Heart left ventricle (tissue), 16 donors: ENCODE data around the gene PLIN5. TPM values are rescaled to one million over a fixed set of nuclear protein-coding genes. Genes with fewer than 3 reads are reported as not detected.

ENCODE experiments used
- ATAC-seq, 4 donors: fragments of 200-7000 bp; cut with Tn5 transposase; one replicate each; pipeline ENCODE4 v1.9.1; 2020 to 2022; ENCODE audit warnings: moderate library complexity in 4 of 4, mild to moderate bottlenecking in 3 of 4, moderate number of reproducible peaks in 1 of 4
- DNase-seq, 5 donors: peaks; one replicate each; pipeline ENCODE4 v3.0.0-alpha.2; 2020
- H3K27ac ChIP-seq, 12 donors: fragments of 200-600 bp; sonication (generic) in 4 of 12; one replicate each; pipeline versions ENCODE4 v1.5.0 to v1.8.0; 2016 to 2022; ENCODE audit warnings: mild to moderate bottlenecking in 2 of 12
- H3K27me3 ChIP-seq, 9 donors: fragments of 200-600 bp; sonication (generic) in 2 of 9; one replicate each; pipeline versions ENCODE4 v1.5.1 to v1.8.0; 2016 to 2022; ENCODE audit warnings: mild to moderate bottlenecking in 3 of 9
- H3K36me3 ChIP-seq, 9 donors: fragments of 200-600 bp; sonication (generic) in 2 of 9; one replicate each; pipeline versions ENCODE4 v1.5.0 to v1.8.0; 2018 to 2022; ENCODE audit warnings: mild to moderate bottlenecking in 2 of 9
- H3K4me1 ChIP-seq, 12 donors: fragments of 200-600 bp; sonication (generic) in 4 of 12; one replicate each; pipeline versions ENCODE4 v1.5.0 to v1.8.0; 2016 to 2022; ENCODE audit warnings: mild to moderate bottlenecking in 3 of 12
- H3K4me3 ChIP-seq, 12 donors: fragments of 200-600 bp; sonication (generic) in 4 of 12; one replicate each; pipeline versions ENCODE4 v1.5.0 to v1.8.0; 2017 to 2022; ENCODE audit warnings: mild to moderate bottlenecking in 9 of 12, moderate library complexity in 4 of 12
- H3K9me3 ChIP-seq, 12 donors: fragments of 200-600 bp; sonication (generic) in 4 of 12; one replicate each; pipeline versions ENCODE4 v1.5.0 to v1.8.0; 2016 to 2022; ENCODE audit warnings: mild to moderate bottlenecking in 1 of 12
- CTCF ChIP-seq, 12 donors: fragments of 200-600 bp; sonication (generic) in 4 of 12; IDR thresholded peaks; one replicate each; pipeline versions ENCODE4 v1.5.0 to v1.8.0; 2018 to 2022; ENCODE audit warnings: antibody characterized with exemption in 12 of 12, mild to moderate bottlenecking in 5 of 12
- POLR2A ChIP-seq, 2 donors: fragments of 450-650 bp; IDR thresholded peaks; one replicate each; pipeline ENCODE4 v1.6.1; 2017; ENCODE audit warnings: antibody characterized with exemption in 2 of 2, mild to moderate bottlenecking in 2 of 2, moderate library complexity in 2 of 2
- WGBS, 4 donors: extraction: QIAGEN DNeasy Blood & Tissue Kit in 2 of 4; methylation state at CpG; one replicate each; pipeline versions ENCODE4 v1.1.5 to v1.1.7; 2013 to 2018; 5-methylcytosine and 5-hydroxymethylcytosine counted together
- intact Hi-C, 10 donors: fragments of 100-400 bp; cut with DNase I; formaldehyde crosslinking; loops; one replicate each; pipeline versions ENCODE4 v1.11.1 to v1.14.2; 2022
- polyA plus RNA-seq, 2 donors: library from polyadenylated mRNA; stranded (reverse); fragments of 200-250 nt; gene quantifications; one replicate each; pipeline ENCODE4 v1.2.3, GENCODE V29; 2013
- total RNA-seq, 9 donors: library from RNA; depleted of rRNA in 2 of 9; stranded (reverse); fragments of >200 nt in 2 of 9; fragmentation: NEBNext Ultra II Directional in 3 of 9; extraction: Animal tissue kit (Norgen Biotek cat#: 25700) in 3 of 9; gene quantifications; one replicate each; pipeline versions ENCODE4 v1.1.0 to v1.2.4, GENCODE V29; 2016 to 2023
- donor health status: ischemic (EF 13 %, LVEDD 7.1; RV severe dilation, severe dysfunction).
- donor health status: healthy with polysubstance abuse.
- donor health status: DM: no; HTN: yes; CAD: no.
- donor health status: DM: no; HTN: no; CAD: no.
- donor health status: ischemic (EF 25% LVEDD 6.9; RV normal size, moderate dysfunction).
- donor health status: ischemic (EF 25% LVEDD 5.7; RV mildly dilated, moderate dysfunction).
- donor health status: healthy.
- donor health status: DM: yes; HTN: yes; CAD: no.
- donor health status: ischemic (EF 35%, LVEDD 5.7; RV mildly dilated, moderate dysfunction).
- donor health status: nonischemic (EF 11% LVEDD 7.7; RV severe dilation, severe dysfunction).
- donor health status: DM: yes; HTN: yes; CAD: no.
- donor health status: PGD.
- donor health status: ischemic (EF 29% LVEDD 5.4; RV normal size, mild dysfunction).
- donor health status: nonischemic (EF 23%, LVEDD 6.1; RV moderate dilation, normal function).

The PLIN5 gene
- total and polyA plus RNA-seq, 11 donors: 17.5 to 88.6 (median 42.7) TPM

- TF ChIP-seq POLR2A (IDR thresholded peaks at IDR 0.05) (no peak), CTCF (IDR thresholded peaks at IDR 0.05) (no peak)
- DNase-seq: peak in 2 of 5 donors; percentile 8 to 18
- H3K27ac ChIP-seq: peak overlapping the region in 1 of 12 donors; percentile 60
- H3K9me3 ChIP-seq: no peaks in the 10 kb centered on the region
- peaks cover 0 to 61% (median 31%) of the 10 kb centered on the region in 9 donors for H3K36me3 ChIP-seq
- no peak overlapping the region for H3K4me3 ChIP-seq
- WGBS, 4 donors: 81 to 94% (median 93%) methylated on average over 11 to 21 of the region's 21 CpGs
- intact Hi-C loops: no loop called here
- no peak for ATAC-seq
- peaks cover 0 to 27% (median 0%) of the 10 kb centered on the region in 12 donors for H3K4me1 ChIP-seq
- no peaks in the 10 kb centered on the region for H3K27me3 ChIP-seq
These were observed 26.3 kb downstream of the PLIN5 start for GRCh38 chr19:4508698-4509097.

- peak overlapping the region in 1 of 12 donors; percentile 60 for H3K27ac ChIP-seq
- ATAC-seq (no peak), DNase-seq (peak in 1 of 5 donors; percentile 5)
- H3K36me3 ChIP-seq: peaks cover 0 to 69% (median 39%) of the 10 kb centered on the region in 9 donors
- no peaks in the 10 kb centered on the region for H3K9me3 ChIP-seq
- intact Hi-C loops: no loop called here
- peaks cover 0 to 25% (median 0%) of the 10 kb centered on the region in 12 donors for H3K4me1 ChIP-seq
- TF ChIP-seq POLR2A (IDR thresholded peaks at IDR 0.05): no peak
- no peak for TF ChIP-seq CTCF (IDR thresholded peaks at IDR 0.05)
- H3K27me3 ChIP-seq: no peaks in the 10 kb centered on the region
- no peak overlapping the region for H3K4me3 ChIP-seq
- WGBS, 4 donors: 73 to 79% (median 78%) methylated on average over 15 to 17 of the region's 17 CpGs
These were observed 27.2 kb downstream of the PLIN5 start for GRCh38 chr19:4507804-4508203.

- TF ChIP-seq POLR2A (IDR thresholded peaks at IDR 0.05) (no peak), CTCF (IDR thresholded peaks at IDR 0.05) (no peak)
- ATAC-seq (no peak), DNase-seq (peak in 2 of 5 donors; percentile 12 to 18)
- Histone ChIP-seq H3K27ac (peak overlapping the region in 1 of 12 donors; percentile 60), H3K27me3 (no peaks in the 10 kb centered on the region), H3K4me1 (peaks cover 0 to 23% (median 0%) of the 10 kb centered on the region in 12 donors), H3K4me3 (no peak overlapping the region), H3K9me3 (no peaks in the 10 kb centered on the region), H3K36me3 (peaks cover 0 to 70% (median 46%) of the 10 kb centered on the region in 9 donors)
- 56 to 85% (median 68%) methylated on average over 11 to 12 of the region's 12 CpGs for WGBS, 4 donors
- intact Hi-C loops: no loop called here
These were observed 27.9 kb downstream of the PLIN5 start for GRCh38 chr19:4507150-4507452.

GRCh38 chr19:4506449-4507149 lies 28.4 kb downstream of the PLIN5 start:
- peaks cover 0 to 74% (median 51%) of the 10 kb centered on the region in 9 donors for H3K36me3 ChIP-seq
- H3K4me1 ChIP-seq: peaks cover 0 to 18% (median 0%) of the 10 kb centered on the region in 12 donors

More at GRCh38 chr19:4506449-4507149, 28.4 kb downstream of the PLIN5 start:
- intact Hi-C loops: no loop called here
- Histone ChIP-seq H3K9me3 (no peaks in the 10 kb centered on the region), H3K4me3 (no peak overlapping the region), H3K27ac (peak overlapping the region in 1 of 12 donors; percentile 60), H3K27me3 (no peaks in the 10 kb centered on the region)
- no peak for ATAC-seq
- TF ChIP-seq CTCF (IDR thresholded peaks at IDR 0.05) (no peak), POLR2A (IDR thresholded peaks at IDR 0.05) (no peak)
- WGBS, 4 donors: 85 to 89% (median 86%) methylated on average over 15 to 17 of the region's 17 CpGs
- no peak for DNase-seq
